HUDEP-2 (cell line): ENCODE measurements around the gene PYURF.

Experiments used
- DNase-seq, 76 experiments: peaks; one replicate each; lab custom pipeline; 2025; ENCODE audit not compliant: unreplicated experiment in 76 of 76; lab: John Stamatoyannopoulos, UW

PYURF gene

GRCh38 chr4:88514557-88515511 lies 8.7 kb downstream of the PYURF start:
- DNase-seq, result no peak

GRCh38 chr4:88511236-88511635 lies 12.3 kb downstream of the PYURF start:
- no peak for DNase-seq

GRCh38 chr4:88503344-88503743 lies 20.2 kb downstream of the PYURF start:
- DNase-seq, result no peak

GRCh38 chr4:88497859-88498409 lies 25.6 kb downstream of the PYURF start:
- no peak for DNase-seq

DNA sequence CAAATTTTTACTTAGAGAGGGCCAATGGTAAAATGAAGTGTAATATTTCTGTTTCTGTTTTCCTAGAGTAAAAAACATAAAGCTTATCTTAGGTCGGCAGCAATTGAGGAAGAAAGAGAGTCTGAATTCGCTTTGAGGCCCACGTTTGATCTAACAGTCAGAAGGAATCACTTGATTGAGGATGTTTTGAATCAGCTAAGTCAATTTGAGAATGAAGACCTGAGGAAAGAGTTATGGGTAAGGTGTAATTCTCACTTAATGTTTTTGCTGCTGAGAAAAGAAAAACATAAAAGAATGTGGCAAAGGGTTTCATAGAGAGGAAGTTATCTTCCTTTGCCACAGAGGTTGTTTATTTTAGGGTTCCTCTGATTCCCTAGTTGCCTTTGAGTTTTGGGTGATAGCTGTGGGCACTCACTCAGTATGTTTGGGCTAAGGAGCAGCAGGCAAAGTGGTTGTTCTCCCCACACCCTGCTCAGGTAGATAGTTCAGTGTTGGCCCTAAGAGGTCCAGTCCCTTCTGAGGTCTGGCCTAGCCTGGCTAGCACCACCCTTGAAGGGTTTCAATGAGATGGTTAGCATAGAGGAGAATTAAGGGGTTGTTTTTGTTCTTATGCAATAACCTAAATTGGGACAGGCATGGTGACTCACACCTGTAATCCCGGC lies 34.3 kb downstream of the PYURF start:
- DNase-seq, result no peak

GRCh38 chr4:88481537-88481936 lies 42.0 kb downstream of the PYURF start:
- DNase-seq, result no peak

- DNase-seq, result no peak
These were observed 45.3 kb downstream of the PYURF start for GRCh38 chr4:88478247-88478646.

GRCh38 chr4:88477229-88477860 lies 46.2 kb downstream of the PYURF start:
- DNase-seq, result no peak
